Activated CD8-positive, alpha-beta memory T cell treated with anti-CD3 and anti-CD28 coated beads, Interleukin-2, amount 10 ng/mL, durations not matched to agents 7 days and 5 days (primary cell): ENCODE measurements around the gene SORBS1. TPM values are rescaled to one million over a fixed set of nuclear protein-coding genes. Genes with fewer than 3 reads are reported as not detected.

Source experiments
- ATAC-seq: fragments of 150-1000 bp; cut with Tn5 transposase; one replicate; pipeline ENCODE4 v1.10.0; 2021; ENCODE audit warnings: moderate library complexity
- CTCF ChIA-PET: fragments of 350-600 bp; sonication (Branson Sonifier 250); formaldehyde crosslinking; loops from one replicate; lab custom pipeline; 2021; ENCODE audit warnings: antibody characterized with exemption; lab: Charles Lee
- DNase-seq: peaks from one replicate; pipeline ENCODE4 v3.0.0-alpha.2; 2020
- H3K27ac Mint-ChIP-seq: one replicate; pipeline ENCODE4 v1.8.0; 2021; ENCODE audit warnings: mild to moderate bottlenecking, mixed read lengths
- H3K27me3 Mint-ChIP-seq: one replicate; pipeline ENCODE4 v1.8.0; 2021; ENCODE audit warnings: mixed read lengths
- H3K36me3 Mint-ChIP-seq: one replicate; pipeline ENCODE4 v1.8.0; 2021; ENCODE audit warnings: mild to moderate bottlenecking, mixed read lengths
- H3K4me1 Mint-ChIP-seq: one replicate; pipeline ENCODE4 v1.8.0; 2021; ENCODE audit warnings: mixed read lengths
- H3K4me3 Mint-ChIP-seq: one replicate; pipeline ENCODE4 v1.8.0; 2021; ENCODE audit warnings: mild to moderate bottlenecking, moderate library complexity, mixed read lengths
- H3K9me3 Mint-ChIP-seq: one replicate; pipeline ENCODE4 v1.8.0; 2022; ENCODE audit warnings: low read depth, mixed read lengths
- total RNA-seq, 2 experiments: library from RNA; stranded (reverse); gene quantifications; one replicate each; pipeline ENCODE4 v1.2.3, GENCODE V29; 2021

Gene SORBS1
- total RNA-seq, 2 experiments from 2014 or later = 0.47 to 0.89 TPM

- no peak for ATAC-seq
- DNase-seq = no peak
- Mint-ChIP-seq H3K4me3 (no peak overlapping the region), H3K27ac (no peak overlapping the region), H3K9me3 (no peaks in the 10 kb centered on the region), H3K27me3 (peaks cover 42% of the 10 kb centered on the region), H3K36me3 (no peaks in the 10 kb centered on the region), H3K4me1 (no peaks in the 10 kb centered on the region)
- CTCF ChIA-PET = no interaction called here
These were observed 13.6 kb upstream of the SORBS1 start for GRCh38 chr10:95574649-95575365.

- H3K36me3 Mint-ChIP-seq = no peaks in the 10 kb centered on the region
- H3K27ac Mint-ChIP-seq = no peak overlapping the region
- H3K9me3 Mint-ChIP-seq = no peaks in the 10 kb centered on the region
- peaks cover 36% of the 10 kb centered on the region for H3K27me3 Mint-ChIP-seq
- DNase-seq (no peak), ATAC-seq (no peak)
- H3K4me1 Mint-ChIP-seq = no peaks in the 10 kb centered on the region
- CTCF ChIA-PET = no interaction called here
- H3K4me3 Mint-ChIP-seq = no peak overlapping the region
These were observed 12.9 kb upstream of the SORBS1 start for GRCh38 chr10:95573964-95574604.

- CTCF ChIA-PET = no interaction called here
- Mint-ChIP-seq H3K27ac (no peak overlapping the region), H3K4me1 (no peaks in the 10 kb centered on the region), H3K27me3 (peaks cover 31% of the 10 kb centered on the region), H3K4me3 (no peak overlapping the region), H3K9me3 (no peaks in the 10 kb centered on the region), H3K36me3 (no peaks in the 10 kb centered on the region)
- DNase-seq (no peak), ATAC-seq (no peak)
These were observed 12.4 kb upstream of the SORBS1 start for GRCh38 chr10:95573527-95573926.

- no peak overlapping the region for H3K4me3 Mint-ChIP-seq
- ATAC-seq = no peak
- no peaks in the 10 kb centered on the region for H3K9me3 Mint-ChIP-seq
- H3K36me3 Mint-ChIP-seq = no peaks in the 10 kb centered on the region
- CTCF ChIA-PET = no interaction called here
- no peaks in the 10 kb centered on the region for H3K4me1 Mint-ChIP-seq
- no peak for DNase-seq
- H3K27me3 Mint-ChIP-seq = peaks cover 23% of the 10 kb centered on the region
- H3K27ac Mint-ChIP-seq = no peak overlapping the region
These were observed 11.1 kb upstream of the SORBS1 start for GRCh38 chr10:95572131-95572820.

- CTCF ChIA-PET = no interaction called here
- H3K27me3 Mint-ChIP-seq = peaks cover 23% of the 10 kb centered on the region
- no peak for DNase-seq
- H3K36me3 Mint-ChIP-seq = no peaks in the 10 kb centered on the region
- no peak for ATAC-seq
- no peaks in the 10 kb centered on the region for H3K9me3 Mint-ChIP-seq
- no peaks in the 10 kb centered on the region for H3K4me1 Mint-ChIP-seq
- H3K27ac Mint-ChIP-seq = no peak overlapping the region
- H3K4me3 Mint-ChIP-seq = no peak overlapping the region
These were observed 10.2 kb upstream of the SORBS1 start for GRCh38 chr10:95571390-95571789.

- Mint-ChIP-seq H3K27me3 (peaks cover 20% of the 10 kb centered on the region), H3K4me3 (no peak overlapping the region), H3K36me3 (no peaks in the 10 kb centered on the region), H3K27ac (no peak overlapping the region), H3K4me1 (no peaks in the 10 kb centered on the region), H3K9me3 (no peaks in the 10 kb centered on the region)
- DNase-seq (no peak), ATAC-seq (no peak)
- CTCF ChIA-PET = no interaction called here
These were observed 8.2 kb upstream of the SORBS1 start for GRCh38 chr10:95569368-95569767.

- no peak for DNase-seq
- no peaks in the 10 kb centered on the region for H3K9me3 Mint-ChIP-seq
- no peak overlapping the region for H3K27ac Mint-ChIP-seq
- H3K4me1 Mint-ChIP-seq = no peaks in the 10 kb centered on the region
- no peak overlapping the region for H3K4me3 Mint-ChIP-seq
- H3K36me3 Mint-ChIP-seq = no peaks in the 10 kb centered on the region
- CTCF ChIA-PET = no interaction called here
- no peak for ATAC-seq
- peaks cover 14% of the 10 kb centered on the region for H3K27me3 Mint-ChIP-seq
These were observed 6.9 kb upstream of the SORBS1 start for GRCh38 chr10:95567903-95568630.

- Mint-ChIP-seq H3K36me3 (no peaks in the 10 kb centered on the region), H3K27ac (no peak overlapping the region), H3K9me3 (no peaks in the 10 kb centered on the region), H3K27me3 (peaks cover 6% of the 10 kb centered on the region), H3K4me3 (no peak overlapping the region), H3K4me1 (peaks cover 5% of the 10 kb centered on the region)
- no peak for DNase-seq
- no peak for ATAC-seq
- CTCF ChIA-PET = no interaction called here
These were observed 5.0 kb upstream of the SORBS1 start for GRCh38 chr10:95566136-95566535.

GRCh38 chr10:95565336-95565735 lies 4.2 kb upstream of the SORBS1 start:
- Mint-ChIP-seq H3K4me1 (peaks cover 7% of the 10 kb centered on the region), H3K9me3 (no peaks in the 10 kb centered on the region), H3K4me3 (no peak overlapping the region), H3K27ac (no peak overlapping the region), H3K27me3 (peaks cover 9% of the 10 kb centered on the region), H3K36me3 (no peaks in the 10 kb centered on the region)
- DNase-seq (no peak), ATAC-seq (no peak)
- CTCF ChIA-PET = no interaction called here

GRCh38 chr10:95564291-95564690 lies 3.1 kb upstream of the SORBS1 start:
- H3K4me1 Mint-ChIP-seq = peaks cover 13% of the 10 kb centered on the region
- ATAC-seq (no peak), DNase-seq (no peak)
- CTCF ChIA-PET = interaction anchor here (0.9 kb wide), 1 partner anchor 26 kb away, joined by 3 read pairs; no protein-coding TSS in a partner anchor
- H3K9me3 Mint-ChIP-seq = no peaks in the 10 kb centered on the region
- H3K36me3 Mint-ChIP-seq = no peaks in the 10 kb centered on the region
- no peak overlapping the region for H3K4me3 Mint-ChIP-seq
- no peak overlapping the region for H3K27ac Mint-ChIP-seq
- H3K27me3 Mint-ChIP-seq = peaks cover 19% of the 10 kb centered on the region

- H3K4me3 Mint-ChIP-seq = no peak overlapping the region
These were observed 1.3 kb upstream of the SORBS1 start for GRCh38 chr10:95562341-95562965.

GRCh38 chr10:95561864-95562177 lies 650 bp upstream of the SORBS1 start:
- DNase-seq (no peak), ATAC-seq (no peak)
- Mint-ChIP-seq H3K27me3 (peaks cover 36% of the 10 kb centered on the region), H3K36me3 (no peaks in the 10 kb centered on the region), H3K9me3 (no peaks in the 10 kb centered on the region), H3K4me1 (peaks cover 13% of the 10 kb centered on the region), H3K27ac (no peak overlapping the region), H3K4me3 (peak overlapping the region; percentile 98)
- CTCF ChIA-PET = interaction anchor here (0.8 to 1.5 kb wide), 2 partner anchors 21 to 115 kb away, joined by 3 read pairs; no protein-coding TSS in a partner anchor

More at GRCh38 chr10:95562341-95562965, 1.3 kb upstream of the SORBS1 start:
- Mint-ChIP-seq H3K4me1 (peaks cover 13% of the 10 kb centered on the region), H3K27me3 (peaks cover 31% of the 10 kb centered on the region), H3K27ac (no peak overlapping the region), H3K9me3 (no peaks in the 10 kb centered on the region), H3K36me3 (no peaks in the 10 kb centered on the region)
- no peak for ATAC-seq
- CTCF ChIA-PET = interaction anchor here (0.8 to 1.5 kb wide), 2 partner anchors 20 to 116 kb away, joined by 3 read pairs; no protein-coding TSS in a partner anchor
- DNase-seq = no peak
